ENCODE data around the gene PMVK.

DNA sequence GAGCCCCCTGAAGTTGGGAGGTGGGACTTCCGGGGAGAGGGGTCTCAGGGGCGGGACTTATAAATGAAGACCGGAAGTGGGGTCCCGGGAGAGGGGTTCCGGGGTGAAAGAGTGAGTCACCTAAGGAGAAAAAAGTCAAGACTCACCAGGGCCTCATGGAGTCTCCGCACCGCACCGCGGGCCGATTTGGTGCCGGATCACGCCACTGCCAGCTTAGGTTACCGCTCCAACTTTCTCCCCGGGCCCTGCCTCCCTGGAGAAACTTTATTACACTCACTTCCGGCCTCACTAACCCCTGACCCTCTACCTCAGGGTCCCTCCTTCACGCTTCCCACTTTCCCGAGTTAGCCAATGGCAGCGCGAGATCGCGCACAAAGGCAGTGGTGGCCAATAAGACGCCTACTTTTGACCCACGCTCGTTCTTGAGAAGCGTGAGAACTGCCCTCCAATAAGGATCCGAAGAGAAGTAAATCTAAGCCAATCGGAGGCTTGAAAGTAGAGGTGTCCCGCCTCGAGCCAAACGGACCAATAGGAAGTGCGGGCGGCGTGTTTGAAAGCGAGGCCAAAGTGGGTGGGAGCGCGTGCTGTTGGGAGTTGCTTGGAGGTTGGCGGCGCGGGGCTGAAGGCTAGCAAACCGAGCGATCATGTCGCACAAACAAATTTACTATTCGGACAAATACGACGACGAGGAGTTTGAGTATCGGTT lies 37.7 kb upstream of the PMVK start, which contains the start of gene CKS1B:
- TF ChIP-seq CTCF (IDR thresholded peaks at IDR 0.05) (no peak), POLR2A (IDR thresholded peaks at IDR 0.05) (peak; percentile 65 to 90 (median 87))
